ENCODE results near the gene WDR47. TPM values are rescaled to one million over a fixed set of nuclear protein-coding genes. Genes with fewer than 3 reads are reported as not detected.
"Not testable (repeated sequence)": the region's sequence is repeated elsewhere in the genome, so short reads cannot be mapped to it uniquely, and the experiment has no call there.

Gene WDR47
- polyA plus RNA-seq, 1 donor from 2014 or later, result 3.7 TPM

DNA sequence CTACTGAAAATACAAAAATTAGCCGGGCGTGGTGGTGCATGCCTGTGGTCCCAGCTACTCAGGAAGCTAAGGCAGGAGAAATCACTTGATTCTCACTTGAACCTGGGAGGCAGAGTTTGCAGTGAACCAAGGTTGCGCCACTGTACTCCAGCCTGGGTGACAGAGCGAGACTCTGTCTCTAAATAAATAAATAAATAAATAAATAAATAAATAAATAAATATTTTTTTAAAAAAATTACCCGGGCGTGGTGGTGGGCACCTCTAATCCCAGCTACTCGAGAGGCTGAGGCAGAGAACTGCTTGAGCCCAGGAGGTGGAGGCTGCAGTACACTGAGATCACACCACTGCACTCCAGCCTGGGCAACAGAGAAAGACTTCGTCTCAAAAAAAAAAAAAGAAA lies 12.4 kb downstream of the WDR47 start:
- not testable (repeated sequence) for H3K4me1 Mint-ChIP-seq, H3K36me3 Mint-ChIP-seq, H3K4me3 Mint-ChIP-seq, H3K9me3 Mint-ChIP-seq, H3K27me3 Mint-ChIP-seq, H3K27ac Mint-ChIP-seq

DNA sequence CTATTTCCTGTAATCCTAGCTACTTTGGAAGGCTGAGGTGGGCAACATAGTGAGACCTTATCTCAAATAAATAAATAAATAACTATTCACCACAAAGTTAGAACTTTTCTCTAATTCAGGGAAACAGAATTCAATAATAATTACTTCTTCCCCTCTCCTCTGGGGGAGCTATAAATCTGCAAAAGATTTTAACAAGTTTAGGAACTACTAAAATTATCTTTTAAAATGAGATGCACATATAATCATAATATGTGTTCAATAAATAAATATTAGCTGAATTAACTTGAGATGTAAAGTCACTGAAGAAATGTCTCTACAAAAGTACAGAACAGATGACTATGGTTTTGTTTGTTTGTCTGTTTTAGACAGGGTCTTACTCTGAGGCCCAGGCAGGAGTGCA lies 14.1 kb downstream of the WDR47 start:
- H3K27ac Mint-ChIP-seq, result no peak overlapping the region
- peaks cover 0 to 3% (median 2%) of the 10 kb centered on the region in 3 donors for H3K4me1 Mint-ChIP-seq
- H3K9me3 Mint-ChIP-seq, result no peaks in the 10 kb centered on the region
- H3K27me3 Mint-ChIP-seq, result no peaks in the 10 kb centered on the region
- H3K4me3 Mint-ChIP-seq, result no peak overlapping the region
- H3K36me3 Mint-ChIP-seq, result no peaks in the 10 kb centered on the region

DNA sequence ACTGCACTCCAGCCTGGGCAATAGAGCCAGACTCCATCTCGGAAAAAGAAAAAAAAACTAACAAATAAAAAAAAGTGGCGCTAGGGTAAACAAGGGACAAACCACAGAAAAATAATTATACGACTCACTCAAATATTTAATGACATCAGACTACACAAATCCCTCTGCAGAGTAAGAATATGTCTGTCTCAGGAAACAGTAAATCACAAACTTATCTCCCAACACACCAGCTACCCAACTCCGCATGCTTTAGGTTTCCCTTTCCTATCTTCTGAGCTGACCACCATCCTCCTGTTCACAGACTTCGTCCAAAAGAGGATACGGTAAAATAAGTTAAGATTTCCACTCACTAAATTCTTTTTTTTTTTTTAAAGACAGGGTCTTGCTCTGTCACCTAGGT lies 16.2 kb downstream of the WDR47 start:
- H3K4me1 Mint-ChIP-seq, result peaks cover 0 to 3% (median 2%) of the 10 kb centered on the region in 3 donors
- H3K4me3 Mint-ChIP-seq, result no peak overlapping the region
- H3K36me3 Mint-ChIP-seq, result no peaks in the 10 kb centered on the region
- H3K9me3 Mint-ChIP-seq, result no peaks in the 10 kb centered on the region
- H3K27ac Mint-ChIP-seq, result no peak overlapping the region
- no peaks in the 10 kb centered on the region for H3K27me3 Mint-ChIP-seq

DNA sequence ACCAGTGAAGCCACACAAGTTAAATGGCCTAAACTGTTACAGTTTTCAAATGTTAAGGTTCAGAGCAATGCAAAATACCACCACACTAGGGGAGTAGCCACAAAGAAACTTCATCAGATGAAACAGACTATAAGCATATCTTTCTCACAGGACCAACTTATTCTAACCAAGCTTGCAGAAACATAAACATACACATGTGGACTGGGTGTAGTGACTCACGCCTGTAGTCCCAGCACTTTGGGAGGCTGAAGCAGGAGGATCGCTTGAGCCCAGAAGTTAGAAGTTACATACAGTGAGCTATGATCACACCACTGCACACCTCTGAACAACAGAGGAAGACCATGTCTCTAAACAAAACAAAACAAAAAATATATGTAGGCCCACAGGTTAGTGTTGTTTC lies 17.3 kb downstream of the WDR47 start:
- Mint-ChIP-seq H3K27ac (no peak overlapping the region), H3K4me1 (peaks cover 0 to 3% (median 2%) of the 10 kb centered on the region in 3 donors), H3K9me3 (no peaks in the 10 kb centered on the region), H3K27me3 (no peaks in the 10 kb centered on the region), H3K4me3 (no peak overlapping the region), H3K36me3 (peaks cover 3% of the 10 kb centered on the region)

DNA sequence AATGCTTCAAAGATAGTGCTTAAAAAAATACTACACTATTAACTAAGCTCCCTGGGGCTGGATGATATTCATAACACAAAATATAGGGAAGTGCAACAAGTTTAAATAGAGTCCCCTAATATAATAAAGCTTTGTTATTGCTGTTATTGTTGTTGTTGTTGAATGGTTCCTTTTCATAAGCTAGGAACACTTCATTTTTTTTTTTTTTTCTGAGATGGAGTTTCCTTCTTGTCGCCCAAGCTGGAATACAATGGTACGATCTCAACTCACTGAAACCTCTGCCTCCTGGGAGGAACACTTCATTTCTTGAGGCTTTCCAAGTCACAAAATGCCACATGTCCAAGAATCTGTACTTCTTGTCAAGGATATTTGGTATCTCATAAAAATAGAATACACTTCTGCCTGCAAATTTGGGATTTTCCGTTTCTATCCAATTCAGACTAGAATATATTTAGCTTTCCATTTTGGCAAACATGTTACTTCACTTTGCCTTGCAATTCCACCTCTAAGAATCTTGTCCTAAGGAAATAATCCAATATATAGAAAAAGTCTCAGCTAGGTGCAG lies 21.1 kb downstream of the WDR47 start:
- H3K27ac Mint-ChIP-seq, result no peak overlapping the region
- H3K4me1 Mint-ChIP-seq, result peaks cover 0 to 3% (median 2%) of the 10 kb centered on the region in 3 donors
- no peaks in the 10 kb centered on the region for H3K27me3 Mint-ChIP-seq
- H3K36me3 Mint-ChIP-seq, result peaks cover 14% of the 10 kb centered on the region
- H3K9me3 Mint-ChIP-seq, result peaks cover 0 to 4% (median 3%) of the 10 kb centered on the region in 3 donors
- no peak overlapping the region for H3K4me3 Mint-ChIP-seq

DNA sequence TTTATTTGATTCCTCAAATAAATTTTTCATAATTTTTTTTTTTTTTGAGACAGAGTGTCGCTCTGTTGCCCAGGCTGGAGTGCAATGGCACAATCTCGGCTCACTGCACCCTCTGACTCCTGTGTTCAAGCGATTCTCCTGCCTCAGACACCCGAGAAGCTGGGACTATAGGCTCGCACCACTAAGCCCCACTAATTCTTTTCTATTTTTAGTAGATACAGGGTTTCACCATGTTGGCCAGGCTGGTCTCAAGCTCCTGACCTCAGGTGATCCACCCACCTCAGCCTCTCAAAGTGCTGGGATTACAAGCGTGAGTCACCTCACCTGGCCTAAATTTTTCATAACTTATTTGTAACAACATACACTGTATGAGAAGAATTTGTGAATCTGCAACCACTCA lies 24.2 kb downstream of the WDR47 start:
- H3K27me3 Mint-ChIP-seq, H3K4me1 Mint-ChIP-seq, H3K4me3 Mint-ChIP-seq, H3K27ac Mint-ChIP-seq, H3K9me3 Mint-ChIP-seq: not testable (repeated sequence)
- H3K36me3 Mint-ChIP-seq, result peaks cover 14% of the 10 kb centered on the region

DNA sequence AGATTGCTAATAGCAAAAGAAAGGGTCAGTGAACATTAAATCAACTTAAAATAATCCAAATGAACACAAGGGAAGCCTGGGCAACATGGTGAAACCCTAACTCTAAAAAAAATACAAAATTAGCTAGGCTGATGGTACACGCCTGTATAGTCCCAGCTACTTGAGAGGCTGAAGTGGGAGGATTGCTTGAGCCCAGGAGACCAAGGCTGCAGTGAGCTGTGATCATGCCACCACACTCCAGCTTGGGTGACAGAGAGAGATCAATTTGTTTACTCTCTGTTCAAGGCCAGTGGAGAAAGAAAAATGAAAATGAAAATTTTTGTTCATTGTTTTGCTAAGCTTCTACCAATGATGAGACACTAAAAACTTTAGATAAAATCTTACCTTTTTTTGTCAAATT lies 24.8 kb downstream of the WDR47 start:
- peak overlapping the region in 1 of 3 donors; percentile 74 for H3K27ac Mint-ChIP-seq
- no peak overlapping the region for H3K4me3 Mint-ChIP-seq
- peaks cover 0 to 4% (median 3%) of the 10 kb centered on the region in 3 donors for H3K9me3 Mint-ChIP-seq
- no peaks in the 10 kb centered on the region for H3K27me3 Mint-ChIP-seq
- H3K36me3 Mint-ChIP-seq, result peaks cover 14% of the 10 kb centered on the region
- H3K4me1 Mint-ChIP-seq, result no peaks in the 10 kb centered on the region

DNA sequence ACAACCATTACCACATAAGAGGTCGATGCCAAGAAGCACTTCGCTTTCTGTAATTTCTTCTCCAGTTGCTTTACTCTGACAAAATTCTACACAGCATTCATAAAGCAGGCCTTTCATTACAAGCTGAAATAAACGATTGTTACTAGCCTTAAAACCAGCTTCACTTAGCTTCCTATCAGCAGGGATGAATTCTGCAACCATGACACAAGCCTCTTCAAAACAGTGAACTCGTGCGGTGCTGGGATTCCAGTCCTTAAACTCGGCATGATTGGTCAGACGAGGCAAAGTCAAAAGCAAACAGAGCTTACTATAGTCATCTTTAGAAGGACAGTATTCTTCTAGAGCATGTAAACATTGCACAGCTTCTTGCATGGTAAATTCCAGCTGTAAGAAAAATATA lies 30.6 kb downstream of the WDR47 start:
- Mint-ChIP-seq H3K36me3 (peaks cover 4% of the 10 kb centered on the region), H3K4me1 (no peaks in the 10 kb centered on the region), H3K27ac (no peak overlapping the region), H3K9me3 (no peaks in the 10 kb centered on the region), H3K27me3 (no peaks in the 10 kb centered on the region), H3K4me3 (no peak overlapping the region)

DNA sequence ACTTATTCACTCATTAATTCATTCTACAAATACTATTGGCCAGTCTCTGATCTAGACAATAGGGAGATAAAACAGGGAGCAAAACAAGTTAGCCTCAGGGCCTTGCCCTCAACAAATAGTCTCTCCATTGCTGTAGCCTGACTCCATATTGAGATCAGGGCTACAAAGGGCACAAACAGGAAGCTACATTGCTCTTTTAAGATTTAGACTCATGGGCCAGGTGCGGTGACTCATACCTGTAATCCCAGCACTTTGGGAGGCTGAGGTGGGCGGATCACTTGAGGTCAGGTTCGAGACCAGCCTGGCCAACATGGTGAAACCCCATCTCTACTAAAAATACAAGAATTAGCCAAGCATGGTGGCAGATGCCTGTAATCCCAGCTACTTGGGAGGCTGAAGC lies 45.3 kb downstream of the WDR47 start:
- peaks cover 0 to 15% (median 2%) of the 10 kb centered on the region in 3 donors for H3K9me3 Mint-ChIP-seq
- peaks cover 15% of the 10 kb centered on the region for H3K36me3 Mint-ChIP-seq
- H3K4me1 Mint-ChIP-seq, H3K27me3 Mint-ChIP-seq, H3K27ac Mint-ChIP-seq, H3K4me3 Mint-ChIP-seq: not testable (repeated sequence)

DNA sequence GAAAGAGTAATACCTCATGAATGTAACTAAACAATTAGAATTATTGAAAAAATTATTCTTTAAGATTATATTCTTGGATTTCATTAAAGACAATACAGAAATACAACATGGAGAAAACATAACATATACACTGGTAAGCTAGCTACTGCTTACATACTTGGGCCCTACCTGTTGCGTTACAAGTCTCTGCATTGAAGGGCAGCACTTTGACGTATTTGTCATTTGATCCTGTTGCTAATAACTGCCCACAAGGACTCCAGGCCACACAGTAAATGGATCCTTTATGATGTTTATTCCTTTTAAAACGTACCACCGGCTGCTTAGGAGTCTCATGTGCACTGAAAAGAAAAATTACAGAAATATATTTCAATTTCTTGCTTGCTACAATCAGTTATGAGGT lies 58.8 kb downstream of the WDR47 start:
- Mint-ChIP-seq H3K4me3 (no peak overlapping the region), H3K4me1 (no peaks in the 10 kb centered on the region), H3K9me3 (no peaks in the 10 kb centered on the region), H3K27me3 (no peaks in the 10 kb centered on the region), H3K27ac (no peak overlapping the region), H3K36me3 (peaks cover 24% of the 10 kb centered on the region)

DNA sequence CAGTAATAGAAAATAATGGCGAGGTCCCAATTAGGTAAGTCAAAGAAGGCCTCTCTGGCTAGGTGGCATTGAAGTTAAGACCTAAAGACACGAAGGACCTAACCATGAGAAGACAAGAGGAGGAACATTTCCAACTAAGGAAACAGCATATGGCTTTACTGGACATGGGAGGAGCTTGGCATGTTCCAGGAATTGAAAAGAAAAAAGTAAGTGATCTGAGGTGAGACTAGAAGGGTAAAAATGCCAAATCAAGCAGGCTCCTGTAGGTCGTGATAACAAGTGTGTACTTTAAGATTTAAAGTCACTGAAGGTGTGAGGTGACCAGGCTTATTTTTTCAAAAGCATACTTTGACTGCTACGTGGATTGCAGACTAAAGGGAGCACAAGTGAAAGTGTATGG lies 65.2 kb downstream of the WDR47 start:
- H3K4me1 Mint-ChIP-seq, result no peaks in the 10 kb centered on the region
- no peaks in the 10 kb centered on the region for H3K27me3 Mint-ChIP-seq
- no peaks in the 10 kb centered on the region for H3K9me3 Mint-ChIP-seq
- H3K27ac Mint-ChIP-seq, result no peak overlapping the region
- H3K36me3 Mint-ChIP-seq, result peaks cover 30% of the 10 kb centered on the region
- no peak overlapping the region for H3K4me3 Mint-ChIP-seq

DNA sequence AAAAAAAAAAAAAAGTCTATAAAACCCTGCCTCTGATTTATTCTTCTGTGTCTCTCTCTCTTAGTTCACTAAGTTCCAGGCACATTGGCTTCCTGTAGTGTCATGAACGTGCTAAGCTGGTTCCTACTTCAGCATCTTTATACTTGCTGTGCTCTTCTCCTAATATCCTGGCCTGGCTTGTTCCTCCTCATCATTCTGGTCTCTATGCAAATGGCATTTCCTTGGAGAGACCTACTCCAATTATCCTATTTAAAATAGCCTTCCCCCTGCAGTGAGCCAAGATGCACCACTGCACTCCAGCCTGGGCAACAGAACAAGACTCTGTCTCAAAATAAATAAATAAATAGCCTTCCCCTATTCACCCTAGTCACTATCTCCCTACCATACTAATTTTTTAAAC lies 69.0 kb downstream of the WDR47 start:
- no peaks in the 10 kb centered on the region for H3K27me3 Mint-ChIP-seq
- no peak overlapping the region for H3K27ac Mint-ChIP-seq
- no peak overlapping the region for H3K4me3 Mint-ChIP-seq
- H3K36me3 Mint-ChIP-seq, result peaks cover 22% of the 10 kb centered on the region
- no peaks in the 10 kb centered on the region for H3K4me1 Mint-ChIP-seq
- no peaks in the 10 kb centered on the region for H3K9me3 Mint-ChIP-seq

DNA sequence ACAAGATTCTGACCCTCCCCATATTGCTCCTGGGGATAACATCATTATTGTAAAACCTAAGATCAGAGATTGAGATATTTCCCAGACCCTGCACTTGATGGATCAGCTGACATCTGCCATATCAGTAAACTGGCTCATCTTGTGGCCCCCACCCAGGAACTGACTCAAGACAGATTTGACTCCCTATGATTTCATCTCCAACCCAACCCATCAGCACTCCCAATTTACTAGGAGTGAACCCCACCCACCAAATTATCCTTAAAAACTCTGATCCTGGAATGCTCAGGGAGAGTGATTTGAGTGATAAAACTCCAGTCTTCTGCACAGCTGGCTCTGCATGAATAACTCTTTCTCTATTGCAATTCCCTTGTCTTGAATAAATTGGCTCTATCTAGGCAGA lies 72.6 kb downstream of the WDR47 start:
- Mint-ChIP-seq H3K9me3 (no peaks in the 10 kb centered on the region), H3K4me3 (no peak overlapping the region), H3K27me3 (no peaks in the 10 kb centered on the region), H3K36me3 (peaks cover 13% of the 10 kb centered on the region), H3K27ac (no peak overlapping the region), H3K4me1 (peaks cover 0 to 1% (median 0%) of the 10 kb centered on the region in 3 donors)

DNA sequence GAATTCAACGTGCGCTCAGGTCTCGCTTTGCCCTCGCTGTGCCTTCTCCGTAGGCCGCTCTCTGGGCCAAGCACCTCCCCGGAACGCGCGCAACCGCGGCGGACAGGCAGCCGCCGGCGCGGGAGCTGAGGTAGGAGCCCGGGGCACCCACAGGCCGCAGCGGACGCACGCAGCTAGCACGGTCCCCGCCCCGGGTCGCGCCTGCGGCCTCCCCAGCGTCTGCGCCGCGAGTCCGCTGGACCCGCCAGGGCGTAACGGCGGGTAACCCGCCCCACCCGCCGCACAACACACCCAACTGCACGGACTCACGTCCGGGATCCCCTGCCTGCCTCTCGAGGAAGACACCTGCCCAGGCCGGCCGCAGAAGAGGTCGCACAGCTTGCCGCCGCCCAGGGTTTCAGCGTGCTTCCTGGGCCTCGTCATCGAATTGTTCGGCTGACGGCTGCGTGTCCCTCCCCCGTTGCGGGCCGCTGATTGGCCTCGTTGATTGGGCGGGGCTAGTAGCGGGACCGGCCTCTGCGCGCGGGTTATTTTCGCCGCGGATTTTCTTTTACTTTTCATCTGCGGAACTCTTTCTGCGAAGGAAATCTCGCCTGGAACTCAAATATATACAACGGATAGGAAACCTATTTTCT lies 78.7 kb downstream of the WDR47 start, which contains the start of gene CLCC1:
CLCC1 (minus strand) TSS at position 433 of the 635 bp plus-strand sequence. CDS start 13,047 bp downstream, outside the sequence.
- Mint-ChIP-seq H3K27ac (peak within 1 kb of the TSS; percentile 93 to 99 (median 97)), H3K27me3 (no peaks in the 10 kb centered on the region), H3K36me3 (peaks cover 2% of the 10 kb centered on the region), H3K4me1 (peaks cover 10 to 32% (median 29%) of the 10 kb centered on the region in 3 donors), H3K4me3 (peak within 1 kb of the TSS; percentile 87 to 98 (median 96)), H3K9me3 (no peaks in the 10 kb centered on the region)

DNA sequence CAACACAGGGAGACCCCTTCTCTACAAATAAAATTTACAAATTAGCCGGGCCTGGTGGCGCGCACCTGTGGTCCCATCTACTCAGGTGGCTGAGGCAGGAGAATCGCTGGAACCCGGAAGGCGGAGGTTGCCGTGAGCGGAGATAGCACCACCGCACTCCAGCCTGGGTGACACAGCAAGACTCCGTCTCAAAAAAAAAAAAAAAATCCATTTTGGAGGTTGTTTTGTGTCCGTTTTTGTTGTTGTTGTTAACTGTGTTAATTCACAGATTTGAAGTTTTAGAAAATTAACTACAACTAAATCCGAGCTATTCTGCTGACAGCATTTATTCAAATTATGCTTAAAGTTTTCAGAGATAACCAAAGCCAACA lies 79.2 kb downstream of the WDR47 start:
- Mint-ChIP-seq H3K4me1 (peaks cover 12 to 36% (median 31%) of the 10 kb centered on the region in 3 donors), H3K36me3 (peaks cover 5% of the 10 kb centered on the region), H3K27ac (peak overlapping the region; percentile 93 to 99 (median 97)), H3K9me3 (no peaks in the 10 kb centered on the region), H3K27me3 (no peaks in the 10 kb centered on the region), H3K4me3 (peak overlapping the region; percentile 87 to 98 (median 96))
